Stimulated activated CD4-positive, alpha-beta T cell treated with anti-CD3 and anti-CD28 coated beads, Interleukin-2, amount 100 ng/mL, for 48 hours (primary cell): ENCODE data around the gene ILDR2.
A peak's percentile ranks its signal among the peaks of the same experiment; 100 is the strongest.
"Not testable (repeated sequence)": the region's sequence is repeated elsewhere in the genome, so short reads cannot be mapped to it uniquely, and the experiment has no call there.

Experiments used
- DNase-seq, 2 donors: peaks; one replicate each; pipeline ENCODE4 v3.0.0-alpha.2; 2020

The ILDR2 gene

DNA sequence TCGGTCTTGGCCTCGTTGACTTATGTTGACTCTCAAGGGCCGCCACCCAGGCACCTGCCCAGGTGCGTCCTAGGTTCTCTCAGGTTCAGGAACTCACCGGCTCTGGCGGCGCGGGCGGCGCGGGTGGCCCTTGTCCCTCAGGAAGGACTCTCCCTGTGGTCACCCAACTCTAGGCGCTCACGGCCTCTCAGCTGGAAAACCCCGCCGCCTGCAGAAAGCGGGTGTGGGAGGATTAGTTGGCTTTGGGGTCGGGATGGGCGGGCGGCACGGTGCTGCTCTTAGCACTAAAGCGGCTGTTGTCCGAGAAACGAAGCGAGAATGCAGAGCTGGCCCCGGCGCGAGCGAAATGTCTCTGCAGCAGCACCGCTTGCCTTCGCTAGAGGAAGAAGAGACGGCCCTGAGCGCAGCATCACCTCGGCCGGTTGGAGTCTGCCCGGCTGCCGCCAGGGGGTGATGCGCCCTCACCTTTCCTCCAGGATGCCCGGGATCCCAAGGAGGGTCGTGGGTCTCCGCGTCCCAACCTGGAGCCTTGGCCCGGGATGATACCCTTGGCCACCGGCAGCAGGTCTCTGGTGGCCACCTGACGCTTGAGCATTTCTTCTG, 91.2 kb downstream of the ILDR2 start:
- DNase-seq: peak; percentile 15 to 35

DNA sequence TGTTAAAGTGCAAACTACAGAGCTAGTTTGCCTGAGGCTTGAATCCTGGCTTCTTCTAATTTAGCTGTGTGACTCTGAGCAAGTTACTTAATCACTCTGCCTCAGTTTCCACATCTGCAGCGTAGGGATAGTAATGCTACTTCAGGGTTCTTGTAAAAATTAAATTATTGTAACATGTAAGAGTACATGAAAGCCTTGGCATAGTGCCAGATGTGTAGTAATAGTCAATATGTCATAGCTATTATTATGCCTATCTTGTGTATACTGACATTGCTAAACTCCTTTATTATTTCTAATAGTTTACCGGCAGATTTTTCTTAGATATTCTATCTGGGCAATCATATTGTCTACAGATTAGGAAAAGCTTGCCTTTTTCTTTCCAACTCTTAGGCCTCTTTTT, 92.4 kb downstream of the ILDR2 start:
- DNase-seq: no peak

DNA sequence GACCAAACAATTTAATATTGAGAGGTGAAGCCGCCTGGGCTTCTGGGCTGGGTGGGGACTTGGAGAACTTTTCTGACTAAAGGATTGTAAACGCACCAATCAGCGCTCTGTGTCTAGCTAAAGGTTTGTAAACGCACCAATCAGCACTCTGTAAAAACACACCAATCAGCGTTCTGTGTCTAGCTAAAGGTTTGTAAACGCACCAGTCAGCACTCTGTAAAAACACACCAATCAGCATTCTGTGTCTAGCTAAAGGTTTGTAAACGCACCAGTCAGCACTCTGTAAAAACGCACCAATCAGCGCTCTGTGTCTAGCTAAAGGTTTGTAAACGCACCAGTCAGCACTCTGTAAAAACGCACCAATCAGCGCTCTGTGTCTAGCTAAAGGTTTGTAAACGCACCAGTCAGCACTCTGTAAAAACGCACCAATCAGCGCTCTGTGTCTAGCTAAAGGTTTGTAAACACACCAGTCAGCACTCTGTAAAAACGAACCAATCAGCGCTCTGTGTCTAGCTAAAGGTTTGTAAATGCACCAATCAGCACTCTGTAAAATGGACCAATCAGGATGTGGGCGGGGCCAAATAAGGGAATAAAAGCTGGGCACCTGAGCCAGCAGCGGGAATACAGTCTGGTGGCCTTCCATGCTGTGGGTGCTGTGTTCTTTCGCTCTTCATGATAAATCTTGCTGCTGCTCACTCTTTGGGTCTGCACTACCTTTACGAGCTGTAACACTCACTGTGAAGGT, 97.0 kb downstream of the ILDR2 start:
- DNase-seq: not testable (repeated sequence)

DNA sequence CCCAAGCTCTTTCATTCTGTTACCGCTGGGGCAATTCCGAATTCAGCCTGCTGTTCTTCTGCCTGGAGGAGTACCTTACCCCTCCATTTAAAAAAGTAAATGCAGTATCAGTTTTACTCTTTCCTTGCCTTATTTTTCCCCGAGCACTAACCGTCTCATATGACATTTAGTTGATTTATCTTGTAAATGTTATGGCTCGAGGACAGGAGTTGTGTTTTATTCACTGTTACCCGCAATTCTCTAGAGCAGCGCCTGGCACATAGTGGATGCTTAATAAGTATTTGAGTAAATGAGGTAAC, 98.9 kb downstream of the ILDR2 start:
- DNase-seq: no peak

DNA sequence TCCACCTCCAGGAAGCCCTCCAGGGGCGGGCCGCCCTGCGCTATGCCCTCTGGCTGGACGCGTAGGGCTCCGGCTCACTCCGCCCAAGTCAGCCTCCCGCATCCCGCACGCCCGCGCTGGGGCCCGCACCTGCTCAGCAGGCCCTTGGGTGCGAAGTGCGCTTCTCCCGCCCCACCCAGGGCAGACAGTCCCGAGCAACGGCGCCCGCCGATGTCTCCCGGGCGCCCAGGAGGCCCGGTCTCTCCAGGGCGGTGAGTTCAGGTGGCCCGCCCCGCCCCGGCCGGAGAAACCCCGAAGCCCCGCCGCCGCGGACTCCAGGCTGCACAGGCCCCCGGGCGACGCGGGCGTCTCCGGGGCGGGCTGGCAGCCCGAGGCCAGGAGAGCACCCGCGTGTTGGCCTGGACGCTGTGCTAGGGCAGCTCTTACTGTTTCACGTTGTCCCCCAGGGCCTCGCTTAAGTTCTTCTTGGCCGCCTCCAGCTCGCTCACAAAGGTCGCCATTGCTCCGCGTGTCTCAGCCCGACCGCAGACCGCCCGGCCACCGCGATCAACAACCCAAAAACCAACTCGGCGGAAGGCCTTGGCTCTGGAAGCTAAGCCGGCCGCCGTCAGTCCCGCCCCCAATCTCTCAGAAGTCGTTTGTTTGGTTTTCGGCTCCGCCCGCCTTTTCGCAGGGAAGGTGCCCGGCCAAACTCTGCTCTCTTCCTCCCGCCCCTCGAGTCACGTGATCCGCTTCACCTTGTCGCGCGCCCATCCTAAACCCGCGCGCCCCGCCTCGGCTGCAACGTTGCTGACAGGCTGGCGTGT, 99.4 kb downstream of the ILDR2 start, which contains the start of gene TADA1:
TADA1 (minus strand) TSS at position 531 of the 806 bp plus-strand sequence; CDS start at position 500, 31 bp downstream.
- DNase-seq: peak; percentile 95 to 98

DNA sequence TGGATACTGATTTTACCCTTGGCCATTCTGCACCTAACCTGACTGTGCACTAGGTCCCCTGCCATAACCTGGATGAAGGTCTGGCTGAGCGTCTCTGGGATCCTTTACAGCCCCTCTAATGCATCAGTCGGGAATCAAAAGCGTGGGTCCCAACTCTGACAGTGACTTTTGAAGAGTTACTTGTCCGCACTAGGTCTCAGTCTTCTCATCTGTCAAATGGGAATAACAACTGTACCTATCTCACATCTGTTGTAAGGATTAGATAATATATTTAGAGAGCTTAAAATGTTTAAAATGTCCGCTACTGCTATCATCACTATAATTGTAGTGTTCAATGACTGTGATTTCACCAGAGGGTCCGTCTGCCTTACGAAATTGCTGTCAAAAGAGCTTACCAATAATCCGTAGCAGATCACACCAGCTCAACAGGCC, 100.0 kb downstream of the ILDR2 start:
- no peak for DNase-seq

DNA sequence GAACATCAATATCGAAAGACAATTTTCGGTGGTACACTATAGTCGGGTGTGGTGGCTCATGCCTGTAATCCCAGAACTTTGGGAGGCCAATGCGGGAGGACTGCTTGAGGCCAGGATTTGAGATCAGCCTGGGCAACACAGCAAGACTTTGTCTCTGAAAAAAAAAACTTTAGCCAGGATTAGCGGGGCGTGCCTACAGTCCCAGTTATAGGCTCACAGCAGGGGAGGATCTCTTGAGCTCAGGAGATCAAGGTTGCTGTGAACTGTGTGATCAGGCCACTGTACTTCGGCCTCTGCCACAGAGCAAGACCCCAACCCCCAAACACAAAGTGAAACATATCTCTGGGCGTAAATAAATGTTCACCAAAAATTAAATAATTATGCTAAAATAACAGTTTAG, 100.9 kb downstream of the ILDR2 start:
- no peak for DNase-seq

DNA sequence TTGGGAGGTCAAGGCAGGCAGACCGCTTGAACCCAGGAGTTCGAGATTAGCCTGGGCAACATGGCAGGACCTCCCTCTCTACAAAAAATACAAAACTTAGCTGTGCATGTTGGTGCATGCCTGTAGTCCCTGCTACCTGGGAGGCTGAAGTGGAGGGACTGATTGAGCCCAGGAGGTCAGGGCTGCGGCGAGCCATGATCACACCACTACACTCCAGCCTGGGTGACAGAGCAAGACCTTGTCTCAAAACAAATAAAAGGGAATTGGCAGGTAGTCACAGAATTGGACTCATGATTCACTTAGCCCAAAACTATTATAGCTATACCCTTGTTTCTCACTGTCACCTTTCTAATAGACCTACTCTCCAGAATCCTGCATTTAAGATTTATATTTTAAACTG, 104.8 kb downstream of the ILDR2 start:
- no peak for DNase-seq

DNA sequence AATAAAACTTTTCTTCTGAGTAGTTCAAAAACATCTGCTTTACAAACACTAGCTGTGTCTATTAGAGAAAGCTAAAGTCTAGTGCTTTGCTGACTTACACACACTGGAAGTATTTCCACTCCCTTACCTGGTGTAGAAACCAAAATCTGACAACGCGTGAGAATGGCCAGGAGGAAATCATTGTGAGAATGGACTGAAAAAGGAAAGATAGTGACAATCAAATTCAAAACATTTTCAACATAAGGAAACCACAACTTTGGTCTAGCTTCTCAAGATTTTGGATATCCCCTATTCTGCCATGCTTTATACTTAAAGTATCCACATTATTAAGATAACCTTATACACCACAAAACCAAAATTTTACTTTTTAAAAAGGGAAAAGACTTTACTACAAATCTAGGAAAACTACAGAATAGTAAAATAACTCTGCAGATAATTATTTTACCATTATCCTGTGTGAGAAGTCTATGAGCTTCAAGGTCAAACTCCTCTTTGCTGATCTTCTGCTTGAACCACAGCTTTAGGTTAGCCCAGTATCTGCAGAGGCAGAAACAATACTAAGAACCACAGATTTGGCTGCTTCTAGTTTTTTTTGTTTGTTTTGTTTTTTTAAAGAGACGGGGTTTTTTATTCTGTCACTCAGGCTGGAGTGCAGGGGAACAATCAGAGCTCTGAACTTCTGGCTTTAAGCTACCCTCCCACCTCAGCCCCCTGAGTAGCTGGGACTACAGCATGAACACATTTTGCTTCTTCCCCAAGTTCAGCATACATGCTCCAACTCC, 105.8 kb downstream of the ILDR2 start:
- no peak for DNase-seq

DNA sequence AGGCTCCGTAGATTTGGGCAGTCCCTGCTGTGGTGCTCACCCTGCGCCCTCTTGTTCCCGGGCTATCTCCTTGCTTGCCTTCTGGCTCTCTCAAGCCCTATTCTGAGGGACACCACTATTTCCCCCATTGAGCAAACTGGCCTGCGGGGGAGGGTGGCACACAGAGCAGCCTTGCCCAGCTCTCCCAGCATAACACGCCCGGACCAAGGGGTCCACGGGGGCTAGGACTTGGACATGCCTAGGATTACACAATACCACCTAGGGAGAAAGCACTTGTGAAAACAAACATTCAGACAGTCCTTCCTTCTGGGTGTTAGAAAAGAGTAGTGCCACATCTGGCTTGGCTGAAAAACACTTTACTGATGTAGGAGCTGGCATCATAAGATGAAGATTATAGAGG, 106.7 kb downstream of the ILDR2 start:
- DNase-seq: no peak

DNA sequence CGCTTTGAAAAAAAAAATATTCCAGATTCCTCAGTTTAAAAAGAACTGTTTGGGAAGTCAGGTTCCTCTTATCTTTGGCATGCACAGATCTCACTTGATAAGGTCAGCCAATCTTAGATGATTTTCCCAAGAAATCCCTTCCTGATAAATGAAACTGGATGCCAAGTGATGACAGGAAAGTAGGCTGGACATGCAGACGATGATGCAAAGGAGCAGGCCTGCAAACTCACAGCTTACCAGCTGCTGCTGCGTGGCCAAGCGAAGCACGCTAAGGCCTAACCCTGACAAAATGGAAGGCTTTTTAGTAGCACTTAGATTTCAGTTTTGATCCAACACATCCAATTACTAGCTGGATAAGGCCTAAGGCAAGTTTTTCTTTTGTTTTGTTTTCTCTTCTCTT, 109.4 kb downstream of the ILDR2 start:
- no peak for DNase-seq

DNA sequence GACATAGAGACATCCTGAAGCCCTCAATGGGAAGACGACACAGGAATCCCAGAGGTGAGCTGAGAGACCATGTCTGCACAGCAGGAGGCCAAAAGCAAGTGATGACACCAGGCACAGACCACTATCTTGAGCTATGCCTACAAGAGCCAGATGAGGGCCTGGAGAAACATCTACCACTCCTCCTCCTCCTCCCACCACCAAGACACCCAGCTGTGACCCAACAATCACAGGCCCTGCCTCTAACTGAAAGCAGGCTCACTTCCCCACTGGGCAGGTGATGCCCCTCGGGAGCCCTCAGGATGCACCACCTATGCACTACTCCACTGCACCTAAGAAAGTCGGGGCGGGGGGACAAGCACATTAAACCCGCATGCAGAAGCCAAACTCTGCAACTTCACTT, 115.7 kb downstream of the ILDR2 start:
- no peak for DNase-seq

DNA sequence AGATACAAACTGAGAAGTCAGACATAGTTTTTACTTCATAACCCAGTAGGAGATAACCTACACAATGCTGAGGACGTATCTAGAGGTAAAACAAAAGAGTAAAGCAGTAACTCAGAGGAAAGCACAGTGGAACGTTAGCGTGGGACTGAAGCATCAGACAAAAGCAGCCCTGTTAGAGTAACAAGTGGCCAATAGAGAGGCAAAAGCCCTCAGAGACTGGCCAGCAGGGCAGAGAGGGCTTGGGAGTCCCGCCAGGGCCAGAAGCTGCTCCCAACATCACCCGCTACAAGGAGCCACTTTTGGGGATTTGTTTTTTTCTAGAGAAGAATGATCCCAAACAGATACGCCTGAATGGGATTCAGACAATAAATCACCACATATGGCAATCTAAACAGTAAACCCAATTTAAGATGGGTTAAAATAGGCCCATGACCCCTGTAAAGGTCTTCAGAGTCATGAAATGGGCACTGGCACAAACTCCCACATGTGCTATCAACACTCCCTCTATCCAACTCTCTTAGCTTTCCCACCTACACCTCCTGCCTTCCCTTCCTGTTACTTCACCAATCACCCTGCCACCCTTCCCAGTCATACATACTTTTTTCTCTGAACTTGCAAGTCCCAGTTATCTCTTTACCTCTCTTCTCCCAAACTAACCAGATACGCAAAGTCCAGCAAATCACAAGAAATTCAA, 116.5 kb downstream of the ILDR2 start:
- no peak for DNase-seq
